Fibroblast of lung (primary cell): ENCODE data around the gene MROH2B.

Experiments
- CTCF ChIP-seq, 2 donors: IDR thresholded peaks in 1 of 2; conservative IDR thresholded peaks in 1 of 2; 1 replicate in 1 of 2; 2 replicates in 1 of 2; pipeline ENCODE4 v1.5.1; 2011 to 2012; ENCODE audit warnings: low read length in 2 of 2, control low read depth in 1 of 2, inconsistent platforms in 1 of 2, low read depth in 1 of 2, mild to moderate bottlenecking in 1 of 2
- EZH2 ChIP-seq: IDR thresholded peaks from 2 replicates; pipeline ENCODE4 v1.5.1; 2012; ENCODE audit warnings: low read length, control low read depth, mild to moderate bottlenecking; ENCODE audit errors: missing control alignments

GRCh38 chr5:40991168-40991980 lies 79.8 kb downstream of the MROH2B start:
- TF ChIP-seq CTCF (conservative IDR thresholded peaks at IDR 0.05 in 1 of 2, IDR thresholded peaks at IDR 0.05 in 1 of 2; ENCODE audit: low read depth in 1 of 2, low read length in 2 of 2) (no peak), EZH2 (no peak)
